Naive B cell (primary cell): ENCODE data around the gene ALG8. TPM values are rescaled to one million over a fixed set of nuclear protein-coding genes. Genes with fewer than 3 reads are reported as not detected.
"Not testable (repeated sequence)": the region's sequence is repeated elsewhere in the genome, so short reads cannot be mapped to it uniquely, and the experiment has no call there.

ENCODE experiments used
- ATAC-seq, 2 donors: fragments of 150-1000 bp; cut with Tn5 transposase; 2 replicates each; pipeline ENCODE4 v1.10.0; 2021; ENCODE audit warnings: low read depth in 2 of 2, mild to moderate bottlenecking in 2 of 2, moderate library complexity in 2 of 2
- DNase-seq: peaks from one replicate; pipeline ENCODE4 v3.0.0; 2022
- H3K27ac Mint-ChIP-seq, 6 donors: one replicate each; pipeline ENCODE4 v1.8.0; 2020 to 2022; ENCODE audit warnings: mild to moderate bottlenecking in 6 of 6, mixed read lengths in 6 of 6, moderate library complexity in 5 of 6, inconsistent platforms in 2 of 6
- H3K27me3 Mint-ChIP-seq, 3 donors: one replicate each; pipeline ENCODE4 v1.8.0; 2021 to 2022; ENCODE audit warnings: mixed read lengths in 3 of 3, mild to moderate bottlenecking in 1 of 3
- H3K36me3 Mint-ChIP-seq, 2 donors: one replicate each; pipeline ENCODE4 v1.8.0; 2020 to 2022; ENCODE audit warnings: mixed read lengths in 2 of 2, inconsistent platforms in 1 of 2, mild to moderate bottlenecking in 1 of 2
- H3K4me1 Mint-ChIP-seq, 3 donors: one replicate each; pipeline ENCODE4 v1.8.0; 2020 to 2022; ENCODE audit warnings: mixed read lengths in 3 of 3, inconsistent platforms in 1 of 3, mild to moderate bottlenecking in 1 of 3, moderate library complexity in 1 of 3
- H3K4me3 Mint-ChIP-seq, 8 donors: one replicate each; pipeline ENCODE4 v1.8.0; 2020 to 2022; ENCODE audit warnings: mild to moderate bottlenecking in 8 of 8, mixed read lengths in 8 of 8, moderate library complexity in 8 of 8, inconsistent platforms in 2 of 8
- H3K9me3 Mint-ChIP-seq, 7 donors: one replicate each; pipeline ENCODE4 v1.8.0; 2020 to 2022; ENCODE audit warnings: mixed read lengths in 7 of 7, mild to moderate bottlenecking in 5 of 7, inconsistent platforms in 2 of 7, moderate library complexity in 1 of 7
- polyA plus RNA-seq, 6 donors: library from polyadenylated mRNA; unstranded; fragments of 300-500 nt; fragmentation: Illumina TruSeq; gene quantifications; one replicate each; pipeline ENCODE4 v1.2.3, GENCODE V29; 2021; ENCODE audit warnings: low read depth in 6 of 6

The ALG8 gene
- polyA plus RNA-seq = 10 to 100 TPM; 46.7 to 90.6 (median 59.9) TPM

DNA sequence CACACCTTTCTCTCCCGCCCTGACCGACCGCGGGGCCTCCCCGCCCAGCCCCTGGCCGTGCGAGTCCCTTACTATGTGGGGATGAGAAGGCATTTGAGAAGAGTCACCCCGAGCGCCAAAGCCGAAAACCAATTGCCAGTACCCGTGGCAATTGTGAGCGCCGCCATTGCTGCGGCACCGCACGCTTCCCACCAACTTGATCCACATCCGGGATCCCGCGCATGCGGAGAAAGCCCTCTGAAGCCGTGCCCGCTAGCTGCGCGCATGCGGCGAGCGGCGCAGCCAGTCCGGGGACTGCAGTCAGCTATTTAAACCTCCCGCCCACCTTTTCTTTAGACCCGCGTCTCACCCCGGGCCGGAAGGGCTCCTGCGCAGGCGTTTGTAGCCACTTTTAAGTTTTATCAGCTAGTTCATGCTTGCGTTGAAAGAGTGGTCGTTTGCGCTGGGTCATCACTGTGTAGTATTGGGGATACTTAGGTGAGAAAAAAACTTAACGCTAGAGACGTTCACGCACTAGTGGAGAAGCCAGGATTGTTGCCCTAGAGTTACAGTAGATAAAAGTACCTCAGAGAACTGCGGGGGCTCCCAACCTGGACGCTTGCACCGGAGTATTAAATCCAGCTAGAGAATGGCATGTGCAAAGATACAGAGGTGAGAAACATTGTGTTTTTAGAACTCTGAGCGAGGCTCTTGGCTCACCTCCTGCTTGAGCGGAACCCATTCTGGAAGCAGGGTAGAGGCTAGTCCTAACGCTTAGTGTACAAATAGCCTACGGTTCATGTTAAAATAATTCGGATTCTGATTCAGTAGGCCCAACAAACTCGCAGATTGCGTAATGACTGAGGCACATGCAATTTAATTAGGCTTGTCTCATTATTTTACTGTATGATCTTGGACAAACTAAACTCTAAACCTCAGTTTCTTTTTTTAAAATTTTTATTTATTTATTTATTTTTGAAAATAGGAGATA is at the start of gene ALG8:
ALG8 (minus strand) TSS at position 205 of the 970 bp plus-strand sequence; CDS start at position 167, 38 bp downstream.
- DNase-seq (peak; percentile 94), ATAC-seq (peak; percentile 92 to 93)
- Mint-ChIP-seq H3K9me3 (peaks cover 0 to 3% (median 0%) of the 10 kb centered on the region in 7 donors), H3K4me1 (peaks cover 30 to 55% (median 47%) of the 10 kb centered on the region in 3 donors), H3K4me3 (peak within 1 kb of the TSS; percentile 82 to 98 (median 96)), H3K27me3 (no peaks in the 10 kb centered on the region), H3K27ac (peak within 1 kb of the TSS; percentile 90 to 96 (median 96)), H3K36me3 (peaks cover 3% of the 10 kb centered on the region in 2 donors)

GRCh38 chr11:78188286-78189173 is 49.1 kb upstream of the ALG8 start, which contains the start of the genes KCTD21 and USP35:
Gene KCTD21 (minus strand): TSS chr11:78188626. CDS start chr11:78174554, 14,072 bp downstream.
Gene USP35 (plus strand): TSS chr11:78188919. CDS start chr11:78196246, 7,327 bp downstream.
- peak; percentile 88 to 93 for ATAC-seq
- DNase-seq = peak; percentile 88
- H3K4me1 Mint-ChIP-seq = peaks cover 34 to 57% (median 52%) of the 10 kb centered on the region in 3 donors
- H3K4me3 Mint-ChIP-seq = peak within 1 kb of the TSS; percentile 96 to 100 (median 98)
- peak within 1 kb of the TSS; percentile 79 to 98 (median 97) for H3K27ac Mint-ChIP-seq
- no peaks in the 10 kb centered on the region for H3K9me3 Mint-ChIP-seq
- no peaks in the 10 kb centered on the region for H3K27me3 Mint-ChIP-seq
- H3K36me3 Mint-ChIP-seq = no peaks in the 10 kb centered on the region

- H3K36me3 Mint-ChIP-seq = no peaks in the 10 kb centered on the region
- no peaks in the 10 kb centered on the region for H3K9me3 Mint-ChIP-seq
- ATAC-seq (peak; percentile 65 to 67), DNase-seq (peak; percentile 73)
- peak overlapping the region; percentile 79 to 98 (median 97) for H3K27ac Mint-ChIP-seq
- no peaks in the 10 kb centered on the region for H3K27me3 Mint-ChIP-seq
- H3K4me1 Mint-ChIP-seq = peaks cover 32 to 50% (median 44%) of the 10 kb centered on the region in 3 donors
- H3K4me3 Mint-ChIP-seq = peak overlapping the region; percentile 96 to 100 (median 98)
Measured at GRCh38 chr11:78187366-78188285, 48.2 kb upstream of the ALG8 start.

DNA sequence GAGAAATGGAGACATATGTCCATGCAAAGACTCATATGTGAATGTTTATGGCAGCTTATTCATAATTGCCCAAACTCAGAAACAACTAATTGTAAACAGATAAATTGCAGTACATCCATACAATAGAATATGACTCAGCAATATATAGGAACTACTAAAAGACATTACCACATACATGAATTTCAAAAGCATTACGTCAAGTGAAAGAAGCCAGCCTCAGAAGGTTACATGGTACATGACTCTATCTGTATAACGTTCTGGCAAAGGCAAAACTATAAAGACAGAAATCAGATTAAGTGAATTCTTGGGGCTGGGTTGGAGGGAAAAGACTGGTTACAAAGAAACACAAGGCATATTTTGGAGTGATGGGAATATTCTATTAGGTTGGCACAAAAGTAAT is 41.8 kb upstream of the ALG8 start:
- Mint-ChIP-seq H3K4me3 (no peak overlapping the region), H3K27me3 (no peaks in the 10 kb centered on the region), H3K36me3 (peaks cover 9 to 14% of the 10 kb centered on the region in 2 donors), H3K4me1 (peaks cover 0 to 17% (median 11%) of the 10 kb centered on the region in 3 donors), H3K27ac (no peak overlapping the region), H3K9me3 (peaks cover 0 to 16% (median 5%) of the 10 kb centered on the region in 7 donors)
- DNase-seq (no peak), ATAC-seq (no peak)

DNA sequence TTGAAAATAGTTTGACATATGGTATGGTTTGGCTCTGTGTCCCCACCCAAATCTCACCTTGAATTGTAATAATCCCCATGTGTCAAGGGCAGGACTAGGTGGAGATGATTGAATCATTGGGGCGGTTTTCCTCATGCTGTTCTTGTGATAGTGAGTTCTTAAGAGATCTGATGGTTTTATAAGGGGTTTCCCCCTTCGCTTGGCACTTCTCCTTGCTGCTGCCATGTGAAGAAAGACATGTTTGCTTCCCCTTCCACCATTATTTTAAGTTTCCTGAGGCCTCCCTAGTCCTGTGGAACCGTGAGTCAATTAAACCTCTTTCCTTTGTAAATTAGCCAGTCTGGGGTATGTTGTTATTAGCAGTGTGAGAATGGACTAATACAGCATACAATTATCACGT is 41.3 kb upstream of the ALG8 start:
- H3K27me3 Mint-ChIP-seq = no peaks in the 10 kb centered on the region
- H3K9me3 Mint-ChIP-seq = peaks cover 0 to 16% (median 6%) of the 10 kb centered on the region in 7 donors
- H3K4me3 Mint-ChIP-seq = no peak overlapping the region
- peaks cover 0 to 17% (median 11%) of the 10 kb centered on the region in 3 donors for H3K4me1 Mint-ChIP-seq
- H3K36me3 Mint-ChIP-seq = peaks cover 9 to 14% of the 10 kb centered on the region in 2 donors
- no peak overlapping the region for H3K27ac Mint-ChIP-seq
- DNase-seq (no peak), ATAC-seq (no peak)

GRCh38 chr11:78179459-78180071 is 40.1 kb upstream of the ALG8 start:
- Mint-ChIP-seq H3K4me1 (peaks cover 0 to 17% (median 11%) of the 10 kb centered on the region in 3 donors), H3K9me3 (peaks cover 0 to 16% (median 6%) of the 10 kb centered on the region in 7 donors), H3K36me3 (peaks cover 10 to 14% of the 10 kb centered on the region in 2 donors), H3K27ac (peak overlapping the region in 4 of 6 donors; percentile 33 to 83 (median 37)), H3K4me3 (peak overlapping the region in 1 of 8 donors; percentile 7), H3K27me3 (no peaks in the 10 kb centered on the region)
- ATAC-seq = no peak
- DNase-seq = no peak

DNA sequence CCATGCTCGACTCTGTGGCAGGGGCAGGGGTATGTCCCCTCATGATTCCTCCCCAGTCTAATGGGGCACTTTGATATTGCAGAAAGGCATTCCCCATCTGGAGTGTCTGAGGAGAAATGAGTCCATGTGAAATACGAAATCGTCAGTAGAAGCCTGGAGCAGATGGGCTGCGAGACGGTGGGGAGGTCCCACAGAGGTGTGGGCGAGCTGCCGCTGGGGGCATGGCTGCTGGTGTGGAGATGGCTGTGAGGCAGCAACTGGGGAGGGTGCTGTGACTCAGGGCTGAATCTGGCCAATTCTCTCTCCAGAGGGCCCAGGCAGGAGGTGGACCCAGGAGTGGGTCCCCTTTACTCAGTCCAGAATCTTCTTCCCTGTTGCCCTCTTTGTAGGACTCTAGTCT is 37.8 kb upstream of the ALG8 start:
- H3K9me3 Mint-ChIP-seq = peaks cover 0 to 16% (median 6%) of the 10 kb centered on the region in 7 donors
- ATAC-seq (no peak), DNase-seq (no peak)
- peaks cover 19 to 32% of the 10 kb centered on the region in 2 donors for H3K36me3 Mint-ChIP-seq
- no peak overlapping the region for H3K27ac Mint-ChIP-seq
- H3K27me3 Mint-ChIP-seq = no peaks in the 10 kb centered on the region
- H3K4me3 Mint-ChIP-seq = no peak overlapping the region
- peaks cover 0 to 17% (median 11%) of the 10 kb centered on the region in 3 donors for H3K4me1 Mint-ChIP-seq

- no peak for ATAC-seq
- DNase-seq = no peak
- peaks cover 19 to 34% of the 10 kb centered on the region in 2 donors for H3K36me3 Mint-ChIP-seq
- no peaks in the 10 kb centered on the region for H3K27me3 Mint-ChIP-seq
- H3K27ac Mint-ChIP-seq = peak overlapping the region in 2 of 6 donors; percentile 22 to 73
- H3K4me1 Mint-ChIP-seq = peaks cover 0 to 17% (median 11%) of the 10 kb centered on the region in 3 donors
- H3K9me3 Mint-ChIP-seq = peaks cover 0 to 16% (median 6%) of the 10 kb centered on the region in 7 donors
- H3K4me3 Mint-ChIP-seq = no peak overlapping the region
Measured at GRCh38 chr11:78176605-78177141, 37.2 kb upstream of the ALG8 start.

GRCh38 chr11:78175862-78176261 is 36.4 kb upstream of the ALG8 start:
- ATAC-seq, H3K27me3 Mint-ChIP-seq, H3K9me3 Mint-ChIP-seq, DNase-seq, H3K4me3 Mint-ChIP-seq: not testable (repeated sequence)
- Mint-ChIP-seq H3K36me3 (peaks cover 14 to 30% of the 10 kb centered on the region in 2 donors), H3K27ac (peak overlapping the region in 1 of 6 donors; percentile 73), H3K4me1 (peaks cover 0 to 15% (median 9%) of the 10 kb centered on the region in 3 donors)

DNA sequence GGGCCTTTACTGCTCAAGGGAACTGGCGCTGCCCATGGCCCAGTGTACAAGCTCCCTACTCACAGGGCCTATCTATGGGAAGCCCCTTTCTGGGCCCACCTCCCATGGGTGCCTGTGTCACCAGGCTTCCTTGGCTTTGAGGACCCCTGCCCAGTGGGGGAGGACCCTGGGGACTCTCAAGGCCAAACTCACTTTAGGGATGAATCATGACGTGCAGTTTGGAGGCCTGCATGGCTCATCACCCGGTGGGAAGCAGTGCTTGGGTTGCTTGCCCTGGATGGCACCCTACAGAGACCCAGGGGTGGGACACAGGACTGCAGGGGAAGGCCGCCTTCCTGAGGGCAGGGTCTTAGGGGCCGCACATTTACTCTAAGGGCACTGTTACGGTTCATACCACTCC is 32.5 kb upstream of the ALG8 start:
- Mint-ChIP-seq H3K9me3 (peaks cover 0 to 4% (median 0%) of the 10 kb centered on the region in 7 donors), H3K27me3 (no peaks in the 10 kb centered on the region), H3K27ac (peak overlapping the region in 1 of 6 donors; percentile 38), H3K36me3 (peaks cover 5 to 25% of the 10 kb centered on the region in 2 donors), H3K4me3 (no peak overlapping the region), H3K4me1 (no peaks in the 10 kb centered on the region)
- DNase-seq (no peak), ATAC-seq (no peak)

DNA sequence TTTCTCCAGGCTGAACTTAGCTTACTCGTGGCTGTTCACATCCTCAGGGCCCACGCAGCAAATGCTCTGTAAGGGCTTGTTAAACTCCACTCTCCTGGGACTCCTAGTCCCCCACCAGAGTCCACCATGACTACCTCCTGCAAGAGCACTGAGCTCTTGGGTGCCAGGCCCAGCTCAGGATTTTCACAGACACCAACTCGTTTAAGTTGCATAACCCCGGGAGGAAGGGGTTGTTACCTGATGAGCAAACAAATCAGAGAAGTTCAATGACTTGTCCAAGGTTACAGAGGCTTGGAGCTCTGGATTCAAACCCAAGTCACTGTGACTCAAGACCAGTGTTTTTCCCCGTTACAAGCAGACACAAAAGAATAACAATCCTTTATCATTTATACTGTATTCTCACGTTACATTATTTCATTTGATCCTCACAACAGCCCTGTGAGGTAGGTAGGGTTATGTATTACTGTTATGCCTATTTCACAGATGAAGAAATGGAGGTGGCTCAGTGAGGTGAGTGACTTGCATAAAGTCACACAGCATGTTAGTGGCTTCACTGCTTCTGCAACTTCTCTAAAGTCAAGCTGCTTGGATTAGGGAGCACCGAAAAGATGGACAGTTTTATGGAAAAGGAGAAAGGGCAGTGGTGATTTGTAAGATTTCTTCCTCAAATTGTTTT is 31.6 kb upstream of the ALG8 start:
- Mint-ChIP-seq H3K27ac (no peak overlapping the region), H3K27me3 (no peaks in the 10 kb centered on the region)
- DNase-seq = no peak

More for the DNA sequence above, 31.6 kb upstream of the ALG8 start:
- no peaks in the 10 kb centered on the region for H3K9me3 Mint-ChIP-seq
- ATAC-seq = no peak
- H3K36me3 Mint-ChIP-seq = peaks cover 5 to 25% of the 10 kb centered on the region in 2 donors
- no peak overlapping the region for H3K4me3 Mint-ChIP-seq
- H3K4me1 Mint-ChIP-seq = no peaks in the 10 kb centered on the region
